Measurements from ENCODE around the gene C14orf132. TPM values are rescaled to one million over a fixed set of nuclear protein-coding genes. Genes with fewer than 3 reads are reported as not detected.

C14orf132 gene
- total and polyA plus RNA-seq, 8 donors, result 4.6 to 22.8 (median 11.6) TPM

GRCh38 chr14:96058576-96059200, 19.5 kb downstream of the C14orf132 start:
- no peaks in the 10 kb centered on the region for H3K9me3 ChIP-seq
- H3K4me3 ChIP-seq, result no peak overlapping the region
- intact Hi-C loops (cut with DNase I; ENCODE audit: low total_unique reads), result no loop called here
- TF ChIP-seq POLR2A (IDR thresholded peaks at IDR 0.05), result no peak
- TF ChIP-seq CTCF (IDR thresholded peaks at IDR 0.05), result no peak
- TF ChIP-seq EP300 (IDR thresholded peaks at IDR 0.05), result no peak
- TF ChIP-seq POLR2AphosphoS5 (IDR thresholded peaks at IDR 0.05), result no peak
- H3K36me3 ChIP-seq, result no peaks in the 10 kb centered on the region
- H3K27ac ChIP-seq, result no peak overlapping the region
- WGBS, 5 donors, result 77 to 91% (median 79%) methylated on average over 3 to 5 of the region's 5 CpGs
- H3K27me3 ChIP-seq, result peaks cover 0 to 10% (median 0%) of the 10 kb centered on the region in 3 donors
- peaks cover under 1 to 24% (median 9%) of the 10 kb centered on the region in 4 donors for H3K4me1 ChIP-seq
- peak in 1 of 2 donors; percentile 10 for DNase-seq

- 81 to 89% (median 83%) methylated on average over 3 of the region's 3 CpGs for WGBS, 5 donors
- Histone ChIP-seq H3K36me3 (no peaks in the 10 kb centered on the region), H3K27me3 (peaks cover 0 to 5% (median 0%) of the 10 kb centered on the region in 3 donors), H3K9me3 (no peaks in the 10 kb centered on the region), H3K4me1 (peaks cover 0 to 22% (median 4%) of the 10 kb centered on the region in 4 donors), H3K27ac (no peak overlapping the region), H3K4me3 (no peak overlapping the region)
- no peak for TF ChIP-seq EP300 (IDR thresholded peaks at IDR 0.05)
- TF ChIP-seq POLR2AphosphoS5 (IDR thresholded peaks at IDR 0.05), result no peak
- no peak for TF ChIP-seq CTCF (IDR thresholded peaks at IDR 0.05)
- no peak for TF ChIP-seq POLR2A (IDR thresholded peaks at IDR 0.05)
- DNase-seq, result no peak
- intact Hi-C loops (cut with DNase I; ENCODE audit: low total_unique reads), result no loop called here
Observed at GRCh38 chr14:96059519-96060135, 20.5 kb downstream of the C14orf132 start.

GRCh38 chr14:96060186-96060933, 21.2 kb downstream of the C14orf132 start:
- Histone ChIP-seq H3K27ac (no peak overlapping the region), H3K36me3 (no peaks in the 10 kb centered on the region), H3K4me3 (no peak overlapping the region), H3K27me3 (peaks cover 0 to 5% (median 0%) of the 10 kb centered on the region in 3 donors), H3K4me1 (peaks cover 0 to 18% (median 2%) of the 10 kb centered on the region in 4 donors), H3K9me3 (no peaks in the 10 kb centered on the region)
- intact Hi-C loops (cut with DNase I; ENCODE audit: low total_unique reads), result no loop called here
- no peak for DNase-seq
- TF ChIP-seq CTCF (IDR thresholded peaks at IDR 0.05) (no peak), POLR2A (IDR thresholded peaks at IDR 0.05) (no peak)
- 72 to 86% (median 74%) methylated on average over 7 of the region's 7 CpGs for WGBS, 5 donors

GRCh38 chr14:96062010-96062409, 22.8 kb downstream of the C14orf132 start:
- Histone ChIP-seq H3K27ac (no peak overlapping the region), H3K4me3 (no peak overlapping the region), H3K9me3 (no peaks in the 10 kb centered on the region), H3K27me3 (peaks cover 0 to 10% (median 4%) of the 10 kb centered on the region in 3 donors), H3K36me3 (no peaks in the 10 kb centered on the region), H3K4me1 (peaks cover 0 to 9% (median 0%) of the 10 kb centered on the region in 4 donors)
- DNase-seq, result no peak
- TF ChIP-seq EP300 (IDR thresholded peaks at IDR 0.05) (no peak), POLR2A (IDR thresholded peaks at IDR 0.05) (no peak), POLR2AphosphoS5 (IDR thresholded peaks at IDR 0.05) (no peak), CTCF (IDR thresholded peaks at IDR 0.05) (no peak)
- intact Hi-C loops (cut with DNase I; ENCODE audit: low total_unique reads), result no loop called here
- WGBS, 5 donors, result 68 to 88% (median 80%) methylated on average over 4 of the region's 4 CpGs
